Tibial artery (tissue), 4 donors: Measurements from ENCODE around the gene MUC2.

Source experiments
- DNase-seq, 2 donors: peaks; one replicate each; pipeline ENCODE4 v3.0.0-alpha.2; 2019
- H3K27ac ChIP-seq, 2 donors: fragments of 200-600 bp; sonication (generic) in 1 of 2; 1 replicate in 1 of 2; 2 replicates in 1 of 2; pipeline ENCODE4 v1.5.1; 2018 to 2019; ENCODE audit warnings: mild to moderate bottlenecking in 1 of 2
- H3K27me3 ChIP-seq, 2 donors: fragments of 200-600 bp; sonication (generic) in 1 of 2; one replicate each; pipeline versions ENCODE4 v1.5.1 to v1.6.0; 2016 to 2019
- H3K36me3 ChIP-seq, 3 donors: fragments of 200-600 bp; sonication (generic) in 2 of 3; one replicate each; pipeline ENCODE4 v1.5.1; 2016 to 2019; ENCODE audit warnings: mild to moderate bottlenecking in 2 of 3
- H3K4me1 ChIP-seq, 4 donors: fragments of 200-600 bp; sonication (generic) in 2 of 4; 1 replicate in 3 of 4; 2 replicates in 1 of 4; pipeline ENCODE4 v1.5.1; 2016 to 2019
- H3K4me3 ChIP-seq, 2 donors: fragments of 200-600 bp; sonication (generic) in 1 of 2; 1 replicate in 1 of 2; 2 replicates in 1 of 2; pipeline ENCODE4 v1.5.1; 2018 to 2019; ENCODE audit warnings: mild to moderate bottlenecking in 2 of 2
- H3K9me3 ChIP-seq, 3 donors: fragments of 200-600 bp; sonication (generic) in 1 of 3; one replicate each; pipeline ENCODE4 v1.5.1; 2016 to 2019
- CTCF ChIP-seq, 2 experiments: fragments of 200-600 bp in 1 of 2; fragments of 450-650 bp in 1 of 2; IDR thresholded peaks; one replicate each; pipeline ENCODE4 v1.5.1; 2017 to 2019; ENCODE audit warnings: antibody characterized with exemption in 2 of 2, mild to moderate bottlenecking in 1 of 2, moderate library complexity in 1 of 2
- intact Hi-C: fragments of 100-400 bp; cut with DNase I; formaldehyde crosslinking; loops from one replicate; pipeline ENCODE4 v1.15.0; 2023; ENCODE audit warnings: low total_unique reads

The MUC2 gene

GRCh38 chr11:1027483-1028290 is 47.0 kb upstream of the MUC2 start:
- intact Hi-C loops, result no loop called here
- no peaks in the 10 kb centered on the region for H3K4me1 ChIP-seq
- H3K27me3 ChIP-seq, result no peaks in the 10 kb centered on the region
- no peak overlapping the region for H3K27ac ChIP-seq
- no peak for DNase-seq
- TF ChIP-seq CTCF (IDR thresholded peaks at IDR 0.05), result no peak
- no peaks in the 10 kb centered on the region for H3K9me3 ChIP-seq
- H3K36me3 ChIP-seq, result peaks cover 0 to 25% (median 0%) of the 10 kb centered on the region in 3 donors
- no peak overlapping the region for H3K4me3 ChIP-seq

- no peak for TF ChIP-seq CTCF (IDR thresholded peaks at IDR 0.05)
Observed at GRCh38 chr11:1028291-1028540, 46.5 kb upstream of the MUC2 start.

GRCh38 chr11:1028616-1029015 is 46.1 kb upstream of the MUC2 start:
- Histone ChIP-seq H3K27ac (no peak overlapping the region), H3K4me1 (no peaks in the 10 kb centered on the region), H3K27me3 (no peaks in the 10 kb centered on the region), H3K36me3 (peaks cover 0 to 23% (median 0%) of the 10 kb centered on the region in 3 donors), H3K4me3 (no peak overlapping the region), H3K9me3 (no peaks in the 10 kb centered on the region)
- intact Hi-C loops, result no loop called here
- no peak for DNase-seq
- no peak for TF ChIP-seq CTCF (IDR thresholded peaks at IDR 0.05)

More at GRCh38 chr11:1028291-1028540, 46.5 kb upstream of the MUC2 start:
- Histone ChIP-seq H3K4me3 (no peak overlapping the region), H3K36me3 (peaks cover 0 to 25% (median 0%) of the 10 kb centered on the region in 3 donors), H3K27me3 (no peaks in the 10 kb centered on the region), H3K27ac (no peak overlapping the region), H3K4me1 (no peaks in the 10 kb centered on the region), H3K9me3 (no peaks in the 10 kb centered on the region)
- intact Hi-C loops, result no loop called here
- DNase-seq, result no peak

GRCh38 chr11:1029051-1029450 is 45.6 kb upstream of the MUC2 start:
- Histone ChIP-seq H3K36me3 (peaks cover 0 to 19% (median 0%) of the 10 kb centered on the region in 3 donors), H3K27me3 (no peaks in the 10 kb centered on the region), H3K4me3 (no peak overlapping the region), H3K27ac (no peak overlapping the region), H3K4me1 (no peaks in the 10 kb centered on the region), H3K9me3 (no peaks in the 10 kb centered on the region)
- no peak for DNase-seq
- intact Hi-C loops, result no loop called here
- no peak for TF ChIP-seq CTCF (IDR thresholded peaks at IDR 0.05)

- intact Hi-C loops, result no loop called here
- no peak for TF ChIP-seq CTCF (IDR thresholded peaks at IDR 0.05)
- no peaks in the 10 kb centered on the region for H3K9me3 ChIP-seq
- peaks cover 0 to 2% of the 10 kb centered on the region in 2 donors for H3K27me3 ChIP-seq
- no peak overlapping the region for H3K4me3 ChIP-seq
- peaks cover 0 to 13% (median 0%) of the 10 kb centered on the region in 3 donors for H3K36me3 ChIP-seq
- peaks cover 0 to 4% (median 0%) of the 10 kb centered on the region in 4 donors for H3K4me1 ChIP-seq
- DNase-seq, result no peak
- H3K27ac ChIP-seq, result no peak overlapping the region
Observed at GRCh38 chr11:1029654-1030053, 45.0 kb upstream of the MUC2 start.
